ENCODE results near the gene VAC14.
"Not testable (repeated sequence)": the region's sequence is repeated elsewhere in the genome, so short reads cannot be mapped to it uniquely, and the experiment has no call there.

Gene VAC14

GRCh38 chr16:70681382-70682238 lies 119.3 kb downstream of the VAC14 start:
- no peak for DNase-seq (ENCODE audit: low read depth in 2 of 2)

- no peak for DNase-seq (ENCODE audit: low read depth in 2 of 2)
Observed at GRCh38 chr16:70680495-70681381, 120.2 kb downstream of the VAC14 start.

DNA sequence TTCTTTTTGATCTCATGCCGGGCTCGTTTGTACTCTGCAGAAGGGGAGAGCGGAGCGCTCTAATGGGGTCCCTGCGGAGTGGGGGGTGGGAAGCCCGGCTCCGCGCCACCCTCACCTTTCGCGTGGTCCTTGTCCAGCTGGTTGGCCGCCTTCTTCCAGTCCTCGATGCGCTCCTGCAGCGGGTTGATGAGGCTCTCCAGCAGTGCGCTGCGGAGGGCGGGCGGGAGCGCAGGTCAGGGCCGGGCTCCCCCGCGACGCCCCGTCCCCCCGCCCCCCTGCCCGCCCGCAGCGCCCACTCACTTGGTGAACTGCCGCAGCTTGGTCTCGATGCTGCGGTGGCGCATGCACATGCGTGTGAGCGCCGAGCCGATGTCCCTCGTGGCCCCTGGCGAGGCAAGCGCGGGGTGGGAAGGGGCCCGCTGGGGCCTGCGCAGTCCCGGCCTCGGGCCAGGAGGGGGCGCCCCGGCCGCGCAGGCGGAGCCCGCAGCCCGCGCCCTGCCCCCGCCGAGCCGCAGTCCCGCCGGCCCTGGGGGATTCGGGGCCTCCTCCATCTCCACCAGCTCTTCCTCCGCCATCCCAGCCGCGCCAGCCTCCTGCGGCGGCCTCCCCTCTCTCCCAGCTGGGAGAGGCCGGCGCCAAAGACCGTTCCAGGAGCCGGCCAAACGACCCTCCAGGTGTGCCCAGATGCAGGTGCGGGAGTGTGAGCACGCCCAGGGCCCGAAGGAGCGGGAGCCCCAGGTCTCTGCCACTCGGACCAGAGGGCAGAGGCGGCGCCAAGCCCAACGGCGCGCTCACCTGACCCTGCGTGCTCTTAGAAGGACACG lies 121.1 kb downstream of the VAC14 start:
- no peak for DNase-seq (ENCODE audit: low read depth in 2 of 2)

GRCh38 chr16:70678898-70679670 lies 121.9 kb downstream of the VAC14 start:
- no peak for DNase-seq (ENCODE audit: low read depth in 2 of 2)

DNA sequence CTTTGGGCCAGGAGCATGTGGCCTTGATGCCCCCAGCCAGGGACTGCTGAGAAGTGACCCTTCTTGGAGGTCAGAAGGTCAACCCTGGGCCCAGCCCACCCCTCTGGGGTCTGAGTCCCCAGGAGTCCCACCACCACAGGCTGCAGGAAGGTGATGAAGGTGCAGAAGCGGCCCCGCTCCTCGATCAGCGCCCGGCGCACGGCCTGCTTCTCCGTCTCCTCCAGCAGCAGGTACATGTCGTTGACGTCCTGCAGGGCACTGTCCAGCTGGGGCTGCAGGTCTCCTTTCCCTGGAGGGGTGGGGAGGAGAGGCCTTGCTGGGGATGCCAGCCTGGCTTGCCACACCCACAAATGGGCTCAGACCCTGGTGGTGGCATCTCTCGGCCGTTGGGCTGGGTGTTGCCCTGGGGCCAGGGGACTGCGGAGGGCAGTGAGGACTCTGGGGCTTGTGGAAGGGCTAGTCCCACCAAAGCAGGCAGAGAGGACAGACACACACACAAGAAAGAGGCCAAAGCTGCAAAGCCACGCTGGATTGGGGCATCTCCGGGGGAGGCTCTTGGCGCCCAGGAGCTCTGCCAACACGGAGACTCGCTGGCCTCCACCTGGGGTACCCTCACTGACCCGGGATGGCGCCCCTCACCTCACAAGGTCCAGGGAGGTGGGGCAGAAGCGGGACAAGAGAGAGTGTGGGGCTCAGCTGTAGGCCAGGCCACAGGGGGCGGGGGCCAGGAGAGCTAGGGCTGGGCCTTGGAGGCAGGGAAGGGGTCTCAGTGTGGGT lies 122.6 kb downstream of the VAC14 start:
- DNase-seq (ENCODE audit: low read depth in 2 of 2): no peak

GRCh38 chr16:70677499-70678120 lies 123.3 kb downstream of the VAC14 start:
- DNase-seq (ENCODE audit: low read depth in 2 of 2): no peak

DNA sequence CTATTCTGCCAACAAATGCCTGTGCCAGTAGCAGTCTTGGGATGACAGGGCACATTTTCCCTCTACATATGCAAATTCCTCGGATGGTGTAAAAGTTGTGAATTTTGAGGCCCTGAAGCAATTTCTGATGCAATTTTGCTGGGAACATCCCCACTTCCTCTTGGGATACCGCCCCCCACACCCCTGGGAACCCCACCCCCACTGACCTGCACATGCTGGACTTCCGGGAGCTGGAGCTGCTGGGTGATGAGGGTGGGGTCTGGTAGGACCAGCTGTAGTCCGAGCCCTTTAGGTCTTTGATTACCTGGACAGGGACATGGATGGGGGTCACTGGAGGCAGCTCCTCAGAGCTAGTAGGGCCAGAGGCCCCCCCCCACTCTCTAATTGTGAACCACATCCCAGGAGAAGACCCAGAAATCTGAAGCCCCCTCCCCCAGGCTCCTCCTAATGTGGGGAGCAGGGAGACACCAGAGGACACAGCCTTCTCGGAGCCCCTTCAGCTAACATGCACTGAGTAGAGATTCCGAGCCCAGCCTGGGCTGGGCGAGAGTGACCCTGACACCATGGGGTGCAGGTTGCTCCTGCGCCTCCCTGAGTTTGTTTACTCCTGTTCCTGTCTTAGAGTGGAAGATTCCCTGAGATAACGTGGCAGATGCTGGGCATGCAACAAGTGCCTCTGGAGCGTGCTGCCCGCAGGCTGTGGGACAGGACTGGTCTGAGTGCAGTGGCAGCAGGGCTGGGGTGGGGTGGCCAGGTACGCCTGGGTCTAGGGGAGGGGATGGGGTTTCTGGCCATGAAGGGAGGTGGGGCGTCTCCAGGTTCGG lies 124.1 kb downstream of the VAC14 start:
- DNase-seq (ENCODE audit: low read depth in 2 of 2): no peak

DNA sequence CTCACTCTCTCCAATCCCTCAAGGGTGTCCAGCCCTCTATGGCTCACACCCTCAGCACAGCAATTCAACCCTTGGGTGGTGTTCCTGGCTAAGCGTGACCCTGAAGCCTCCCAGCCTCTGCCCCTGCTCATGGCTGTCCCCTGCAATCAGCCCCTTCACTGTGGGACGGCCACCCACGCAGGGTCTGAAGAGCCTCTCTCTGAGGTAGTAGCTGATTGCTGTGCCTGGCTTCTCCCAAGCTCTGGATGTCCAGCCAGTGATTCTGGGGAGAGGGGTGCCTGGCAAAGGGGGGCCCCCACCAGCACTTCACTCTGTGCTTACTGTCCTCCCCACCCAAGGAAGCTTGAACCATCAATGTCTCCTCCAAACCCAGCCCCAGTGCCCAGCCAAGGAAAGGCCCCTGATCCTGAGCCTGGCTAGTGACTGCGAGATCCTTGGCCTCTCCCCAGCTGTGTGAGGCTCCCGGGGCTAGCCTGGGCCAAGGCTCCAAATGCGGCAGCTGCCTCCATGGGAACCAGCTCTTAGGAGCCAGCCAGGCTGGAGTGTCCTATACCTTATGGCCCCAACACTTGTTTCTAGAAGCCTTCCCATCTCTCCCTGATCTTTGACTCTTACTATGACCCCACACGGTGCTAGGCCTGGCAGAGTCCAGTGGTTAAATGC lies 125.0 kb downstream of the VAC14 start:
- no peak for DNase-seq (ENCODE audit: low read depth in 2 of 2)

- no peak for DNase-seq (ENCODE audit: low read depth in 2 of 2)
Observed at GRCh38 chr16:70674221-70675014, 126.5 kb downstream of the VAC14 start.

GRCh38 chr16:70670938-70671337 lies 130.0 kb downstream of the VAC14 start:
- DNase-seq (ENCODE audit: low read depth in 2 of 2): not testable (repeated sequence)

- DNase-seq (ENCODE audit: low read depth in 2 of 2): no peak
Observed at GRCh38 chr16:70670175-70670574, 130.8 kb downstream of the VAC14 start.

GRCh38 chr16:70665806-70666735 lies 134.9 kb downstream of the VAC14 start:
- DNase-seq (ENCODE audit: low read depth in 2 of 2): no peak

- no peak for DNase-seq (ENCODE audit: low read depth in 2 of 2)
Observed at GRCh38 chr16:70665113-70665694, 135.8 kb downstream of the VAC14 start.

- no peak for DNase-seq (ENCODE audit: low read depth in 2 of 2)
Observed at GRCh38 chr16:70664325-70665112, 136.4 kb downstream of the VAC14 start.

Measured in stimulated activated CD8-positive, alpha-beta memory T cell treated with anti-CD3 and anti-CD28 coated beads, Interleukin-2, amount 100 ng/mL, for 48 hours (primary cell).